Stimulated activated CD4-positive, alpha-beta T cell treated with anti-CD3 and anti-CD28 coated beads, TNF-alpha, amount 100 ng/mL, for 48 hours (primary cell): Measurements from ENCODE around the gene E2F4.

Experiments
- DNase-seq, 3 donors: peaks; one replicate each; pipeline ENCODE4 v3.0.0-alpha.2; 2020; ENCODE audit warnings: low read depth in 3 of 3

E2F4 gene

DNA sequence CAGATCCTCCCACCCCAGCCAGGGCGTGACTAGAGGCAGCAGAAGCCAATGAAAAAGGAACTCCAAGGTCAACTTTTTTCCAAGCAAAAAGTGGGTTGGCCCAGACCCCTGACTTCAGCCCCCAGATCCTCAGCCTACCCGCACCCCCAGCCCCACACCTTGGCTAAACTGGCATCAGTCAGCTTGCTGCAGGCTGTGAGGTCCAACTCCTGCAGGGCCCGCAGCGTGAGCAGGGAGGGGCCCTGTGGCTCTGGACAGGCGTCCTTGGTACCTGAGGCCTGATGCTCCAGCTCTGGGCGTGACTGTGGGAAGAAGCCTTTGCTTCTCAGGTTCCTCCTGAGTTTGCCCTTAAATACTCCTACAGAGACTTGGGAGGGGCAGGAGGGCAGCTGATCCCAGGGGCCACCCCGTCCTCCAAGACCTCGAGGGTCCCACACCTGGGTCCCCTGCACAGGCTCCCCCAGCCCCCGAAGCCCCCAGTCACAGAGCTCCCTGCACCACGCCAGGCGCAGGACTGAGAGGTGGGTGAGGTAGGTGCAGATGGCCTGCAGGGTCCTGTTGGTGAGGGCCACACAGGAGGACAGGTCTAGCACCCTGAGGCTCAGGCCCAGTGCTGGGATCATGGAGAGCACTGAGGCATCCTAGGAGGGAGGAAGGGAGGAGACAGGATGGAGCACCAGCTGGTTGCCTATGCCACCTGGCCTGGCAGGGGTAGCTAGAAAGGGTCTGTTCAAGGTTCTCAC is 16.4 kb downstream of the E2F4 start:
- no peak for DNase-seq

DNA sequence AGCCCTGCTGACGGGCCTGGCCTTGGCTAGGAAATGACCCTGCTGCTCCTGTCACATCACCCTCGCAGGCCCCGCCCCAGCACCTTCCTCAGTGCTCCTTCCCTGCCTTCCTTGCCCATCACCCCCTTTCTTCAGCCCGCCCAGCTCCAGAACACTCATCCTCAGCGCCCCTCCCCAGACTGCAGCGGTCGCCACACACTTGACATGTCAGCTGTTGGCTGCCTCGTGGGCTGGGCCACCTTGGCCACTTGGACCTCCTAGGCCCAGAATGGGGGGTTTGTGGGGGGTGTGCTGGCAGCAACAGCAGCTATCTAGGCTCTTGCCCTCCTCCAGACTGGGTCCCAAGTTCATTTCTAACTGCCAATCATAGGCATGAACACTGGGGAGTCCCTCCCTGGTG is 17.6 kb downstream of the E2F4 start:
- DNase-seq, result no peak

DNA sequence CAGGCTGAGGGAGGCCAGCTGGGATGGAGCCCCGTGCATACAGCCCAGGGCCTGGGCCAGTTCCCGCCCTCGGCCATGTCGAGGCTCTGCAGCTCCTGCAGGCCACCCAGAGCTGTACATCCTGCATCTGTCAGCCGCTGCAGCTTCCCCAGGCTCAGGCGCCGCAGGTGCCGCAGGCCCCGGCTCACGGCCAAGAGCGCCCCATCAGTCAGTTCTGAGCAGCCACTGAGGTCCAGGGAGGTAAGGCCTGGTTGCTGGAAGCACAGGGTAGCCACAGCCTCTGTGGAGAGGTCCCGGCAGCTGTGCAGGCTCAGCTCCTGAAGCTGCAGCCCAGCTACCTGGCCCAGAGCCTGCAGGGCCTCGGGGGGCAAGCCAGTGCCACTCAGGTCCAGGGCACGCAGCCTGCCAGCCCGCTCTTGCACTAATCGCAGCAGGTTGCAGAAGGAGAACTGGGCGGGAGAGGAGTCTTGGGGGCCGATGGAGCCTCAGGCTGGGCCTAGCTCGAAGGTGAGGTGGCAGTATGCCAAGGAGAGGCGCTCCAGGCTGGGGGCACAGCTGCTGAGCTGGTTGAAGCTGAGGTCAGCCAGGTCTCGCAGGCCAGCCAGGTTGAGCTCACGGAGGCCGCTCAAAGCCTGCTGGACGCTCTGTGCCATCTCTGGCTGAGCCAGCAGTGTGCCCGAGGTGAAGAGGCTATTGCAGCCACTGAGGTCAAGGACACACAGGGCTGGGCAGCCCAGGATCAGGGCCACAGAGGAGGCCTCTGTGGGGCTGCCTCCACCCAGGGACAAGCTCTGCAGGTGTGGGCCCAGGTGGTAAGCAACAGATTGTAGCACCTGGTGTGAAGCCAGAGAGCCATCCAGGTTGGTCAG is 18.3 kb downstream of the E2F4 start:
- DNase-seq, result no peak

DNA sequence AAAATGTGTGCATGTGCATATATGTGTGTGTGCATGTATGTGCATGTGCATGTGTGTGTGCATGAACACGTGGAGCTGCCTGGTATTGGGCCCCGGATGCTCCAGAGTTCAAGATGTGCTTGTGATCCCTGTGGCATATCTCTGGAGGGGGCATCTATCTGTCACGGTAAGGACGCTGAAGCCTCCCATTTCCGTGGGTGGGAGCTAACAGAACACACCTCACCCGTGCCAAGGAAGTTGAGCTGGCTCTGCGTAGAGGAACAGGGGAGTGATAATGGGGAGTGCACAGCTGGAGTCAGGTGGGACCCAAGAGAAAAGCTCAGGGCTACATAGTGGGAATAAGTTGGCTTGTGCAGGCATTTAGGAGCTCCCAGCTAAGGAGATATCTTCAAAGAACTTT is 19.7 kb downstream of the E2F4 start:
- DNase-seq, result no peak

DNA sequence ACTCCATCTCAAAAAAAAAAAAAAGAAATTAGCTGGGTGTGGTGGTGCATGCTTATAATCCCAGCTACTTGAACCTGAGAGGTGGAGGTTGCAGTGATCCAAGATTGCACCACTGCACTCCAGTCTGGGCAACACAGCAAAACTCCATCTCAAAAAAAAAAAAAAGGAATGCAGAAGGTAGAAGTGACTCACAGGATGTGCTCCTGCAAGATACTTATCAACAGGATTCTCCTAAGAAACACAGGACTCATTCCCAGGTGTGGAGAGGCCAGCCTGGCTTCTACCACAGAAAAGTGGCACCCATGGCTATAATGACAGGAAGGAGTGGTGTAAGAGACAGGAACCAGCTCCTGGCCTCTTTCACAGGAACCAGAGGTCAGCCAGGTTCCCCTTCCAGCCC is 20.8 kb downstream of the E2F4 start:
- DNase-seq, result no peak

DNA sequence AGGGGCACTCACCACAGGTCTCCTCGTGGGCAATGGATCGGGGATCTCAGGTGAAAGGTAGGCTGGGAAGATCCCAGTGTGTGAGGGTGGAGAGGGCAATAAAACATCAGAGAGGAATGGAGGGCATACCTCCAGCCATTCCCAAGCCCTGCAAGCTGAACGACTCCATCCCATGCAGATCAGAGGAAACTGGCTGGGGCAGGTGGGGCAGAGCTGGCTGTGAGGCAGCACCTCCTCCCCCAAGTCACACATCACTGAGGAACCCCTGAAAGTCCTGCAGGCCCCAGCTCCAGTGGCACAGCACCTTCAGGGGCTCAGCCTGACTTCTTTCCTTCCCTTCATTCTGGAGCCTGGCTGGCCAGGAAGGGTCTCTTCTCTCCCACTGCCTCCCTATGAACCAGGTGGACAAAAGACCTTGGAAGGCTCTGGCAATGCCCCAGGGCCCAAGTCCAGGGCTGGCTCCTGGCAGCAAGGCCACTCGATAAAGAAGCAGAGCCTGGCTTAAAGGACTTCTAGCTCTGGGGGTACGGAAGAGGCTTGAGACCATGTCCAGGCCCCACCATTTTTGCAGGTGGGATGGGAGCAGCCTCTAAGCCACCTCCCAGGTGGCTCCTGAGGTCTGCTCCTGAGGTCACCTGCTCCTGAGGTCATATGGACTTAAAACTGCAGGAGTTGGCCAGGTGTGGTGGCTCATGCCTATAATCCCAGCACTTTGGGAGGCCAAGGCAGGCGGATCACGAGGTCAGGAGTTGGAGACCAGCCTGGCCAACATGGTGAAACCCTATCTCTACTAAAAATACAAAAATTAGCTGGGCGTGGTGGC is 21.5 kb downstream of the E2F4 start:
- no peak for DNase-seq

DNA sequence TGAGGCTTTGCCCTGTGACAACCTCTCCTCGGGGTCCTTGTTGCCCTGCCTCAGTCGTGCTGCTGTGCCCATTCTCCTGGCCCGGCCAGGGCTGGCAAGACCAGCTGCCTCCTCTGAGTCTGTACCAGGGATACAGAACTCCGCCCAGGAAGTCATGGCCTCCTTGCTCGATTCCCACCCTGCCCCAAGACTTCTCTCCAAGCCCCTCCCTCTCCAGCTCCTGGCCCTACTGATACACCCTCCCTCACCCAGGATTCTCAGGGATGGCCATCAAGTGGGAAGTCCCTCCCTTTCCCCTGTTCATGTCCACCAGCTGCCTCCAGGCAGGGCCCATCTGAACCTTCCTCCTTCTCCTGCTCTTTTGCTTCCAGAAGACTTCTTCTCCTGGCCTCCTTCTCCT is 23.8 kb downstream of the E2F4 start:
- DNase-seq, result no peak

DNA sequence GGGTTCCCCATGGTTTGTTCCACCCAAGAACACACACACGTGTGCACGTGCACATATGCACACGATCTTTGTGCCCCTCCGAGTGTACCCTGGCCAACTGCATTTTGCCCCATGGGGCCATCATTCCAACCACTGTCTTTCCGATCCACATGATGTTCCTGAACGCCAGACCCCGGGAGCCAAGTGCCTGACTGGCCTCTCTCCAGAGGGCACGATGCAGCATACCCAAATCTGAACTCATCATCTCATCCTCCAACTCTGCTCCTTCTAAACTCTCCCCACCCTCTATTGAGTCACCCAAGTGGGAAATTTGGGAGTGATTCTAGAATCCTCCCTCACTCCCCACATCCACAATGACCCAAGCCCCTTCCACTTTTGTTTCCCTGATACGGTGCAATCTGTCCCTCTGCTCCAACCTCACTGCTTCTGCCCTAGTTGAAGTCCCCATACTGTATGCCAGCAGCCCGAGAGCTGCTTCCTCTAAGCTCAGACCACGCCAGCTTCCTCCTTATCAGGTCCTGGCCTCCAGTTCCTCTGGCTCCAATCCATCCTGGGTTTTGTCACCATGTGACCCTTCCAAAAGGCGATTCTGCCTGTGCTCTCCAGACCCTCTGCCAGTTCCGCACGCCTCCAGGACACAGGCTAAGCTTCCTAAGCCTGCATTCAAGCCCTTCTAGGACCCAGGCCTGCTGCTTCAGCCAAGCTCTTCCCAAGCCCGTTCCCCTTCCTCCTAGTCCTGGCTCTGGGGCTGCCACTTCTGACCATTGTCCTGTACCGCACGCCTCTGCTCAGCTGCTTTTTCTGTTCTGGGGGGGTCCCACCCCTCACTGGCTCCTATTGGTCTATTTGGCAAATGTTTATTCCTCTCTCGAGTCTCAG is 24.9 kb downstream of the E2F4 start:
- no peak for DNase-seq

DNA sequence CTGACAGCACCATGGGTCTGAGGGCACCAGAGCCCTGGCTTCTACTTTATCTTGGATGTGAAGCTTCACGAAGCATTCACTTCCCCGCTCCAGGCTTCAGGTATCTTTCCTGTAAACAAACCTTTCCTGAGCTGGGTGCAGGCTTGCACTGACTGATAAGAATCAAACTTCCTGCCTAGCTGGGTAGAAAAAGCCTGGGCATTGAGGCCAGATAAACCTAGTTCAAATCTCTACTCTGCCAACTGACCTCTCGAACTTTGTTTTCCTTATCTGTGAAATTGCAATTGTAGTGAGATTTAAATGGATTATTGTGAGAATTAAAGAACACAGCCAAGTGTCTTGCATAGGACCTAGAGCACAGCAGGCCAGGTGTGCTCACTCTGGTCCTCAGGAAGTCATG is 32.0 kb downstream of the E2F4 start:
- DNase-seq, result no peak

DNA sequence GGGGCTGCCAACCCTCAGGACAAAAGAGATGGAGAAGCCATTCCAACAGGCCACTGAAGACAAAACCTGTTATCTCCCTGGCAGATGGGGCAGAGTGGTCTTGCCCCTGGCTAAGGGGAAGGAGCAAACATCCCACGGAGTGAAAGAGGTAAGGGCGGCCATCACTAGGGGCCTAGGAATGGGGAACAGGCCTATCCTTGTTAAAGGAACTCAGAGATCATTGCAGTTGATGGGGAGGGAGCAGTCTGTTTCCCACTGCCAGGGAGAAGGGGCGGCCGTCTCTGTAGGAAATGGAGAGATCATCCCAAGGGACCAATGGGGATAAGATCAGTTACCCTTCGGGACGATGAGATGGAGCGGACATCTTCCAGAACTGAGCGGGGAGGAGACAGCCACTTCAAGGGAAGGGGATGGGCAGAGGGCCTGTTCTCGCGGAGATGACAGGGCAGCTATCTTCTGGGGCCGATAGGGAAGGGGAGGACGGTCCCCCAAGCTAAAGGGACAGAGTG is 34.4 kb downstream of the E2F4 start:
- no peak for DNase-seq

DNA sequence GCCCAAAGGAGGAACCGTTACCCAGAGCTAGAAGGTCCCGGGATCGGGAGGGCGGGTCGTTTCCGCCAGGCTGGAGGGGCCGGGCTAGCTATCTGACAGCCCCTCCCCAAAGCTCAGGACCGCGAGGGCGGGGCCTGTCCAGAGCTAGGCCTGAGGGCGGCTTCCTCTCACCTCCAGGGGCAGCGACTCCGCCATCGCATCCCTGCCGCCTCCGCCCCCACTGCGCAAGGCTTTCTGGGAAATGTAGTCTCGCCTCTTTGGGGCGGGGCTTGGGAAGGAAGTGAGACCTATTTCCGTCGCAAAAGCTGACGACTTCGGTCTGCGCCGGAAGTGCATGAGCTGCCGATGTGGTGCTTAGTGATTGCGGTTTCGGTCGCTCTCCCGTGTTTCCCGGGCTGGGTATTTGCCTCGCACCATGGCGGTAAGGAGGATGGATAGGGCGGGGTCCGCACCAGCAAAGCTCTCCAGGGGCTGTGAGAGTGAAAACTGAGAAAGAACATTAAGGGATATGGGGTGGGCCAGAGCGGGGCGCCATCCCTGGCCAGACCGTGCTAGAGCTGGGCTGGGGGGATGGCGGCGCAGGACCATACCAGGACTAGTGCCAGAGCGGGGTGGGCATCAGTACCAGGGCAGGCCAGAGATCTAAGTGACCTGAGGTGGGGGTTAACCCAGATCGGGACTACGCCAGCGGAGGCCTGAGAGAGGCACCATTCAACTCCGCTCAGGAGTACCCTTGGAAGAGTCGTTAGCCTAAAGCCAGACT is 35.0 kb downstream of the E2F4 start, which contains the start of gene TMEM208:
Gene TMEM208 (plus strand): TSS at position 327 of the 763 bp plus-strand sequence. CDS start 89 bp downstream, at position 416.
- peak; percentile 97 to 99 (median 98) for DNase-seq

DNA sequence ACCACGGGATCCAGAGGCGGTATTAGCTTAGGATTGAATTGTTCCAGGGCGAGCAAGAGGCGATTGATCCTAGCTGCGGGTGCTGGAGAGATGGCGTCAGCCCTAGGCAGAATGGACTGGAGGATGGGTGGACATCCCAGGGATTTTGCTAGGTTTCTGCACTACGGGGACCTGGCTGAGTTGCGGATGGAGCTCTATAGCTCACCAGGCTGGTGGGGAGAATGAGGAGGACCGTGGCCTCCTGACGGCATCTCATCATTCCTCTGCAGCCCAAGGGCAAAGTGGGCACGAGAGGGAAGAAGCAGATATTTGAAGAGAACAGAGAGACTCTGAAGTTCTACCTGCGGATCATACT is 35.6 kb downstream of the E2F4 start:
- DNase-seq, result no peak

DNA sequence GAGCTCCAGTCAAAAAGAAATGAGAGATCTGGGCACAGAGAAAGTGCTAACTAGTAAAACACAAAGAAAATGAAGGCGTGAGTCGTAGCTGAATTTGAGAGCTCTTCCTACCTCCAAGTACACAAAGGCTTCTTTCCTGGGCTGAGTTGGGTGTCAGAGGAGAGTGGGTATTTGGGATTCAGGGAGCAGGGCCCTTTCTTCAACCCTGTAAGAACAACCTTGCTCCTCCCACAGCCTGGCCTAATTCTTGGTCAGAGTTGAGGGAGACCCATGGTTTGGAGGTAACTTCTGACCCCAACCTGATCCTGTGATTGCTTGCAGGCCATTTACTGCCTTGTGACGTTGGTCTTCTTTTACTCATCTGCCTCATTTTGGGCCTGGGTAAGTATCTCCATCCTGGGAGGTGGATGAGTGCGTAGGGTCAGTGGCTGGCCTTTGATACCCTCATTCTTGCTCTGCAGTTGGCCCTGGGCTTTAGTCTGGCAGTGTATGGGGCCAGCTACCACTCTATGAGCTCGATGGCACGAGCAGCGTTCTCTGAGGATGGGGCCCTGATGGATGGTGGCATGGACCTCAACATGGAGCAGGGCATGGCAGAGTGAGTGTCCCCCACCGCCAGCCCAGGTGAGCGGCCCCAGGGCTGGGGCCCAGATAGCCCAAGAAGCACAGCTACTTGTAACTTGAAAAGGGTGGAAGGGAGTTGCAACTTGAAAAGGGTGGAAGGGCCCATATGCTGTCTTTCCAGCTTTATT is 36.3 kb downstream of the E2F4 start:
- DNase-seq, result no peak

DNA sequence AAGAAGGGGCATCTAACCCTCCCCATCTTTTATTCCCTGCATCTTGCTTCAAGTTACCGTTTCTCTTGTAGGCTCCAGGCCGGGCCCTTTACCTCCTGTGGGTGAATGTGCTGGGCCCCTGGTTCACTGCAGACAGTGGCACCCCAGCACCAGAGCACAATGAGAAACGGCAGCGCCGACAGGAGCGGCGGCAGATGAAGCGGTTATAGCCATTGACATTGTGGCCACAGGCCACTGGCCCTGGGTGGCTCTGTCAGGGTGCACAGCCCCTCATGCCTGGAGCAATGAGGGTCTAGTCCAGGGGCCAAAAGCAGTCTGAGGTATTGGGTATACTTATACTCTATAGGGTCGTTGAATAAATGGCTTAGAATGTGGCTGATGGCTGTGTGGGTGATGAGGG is 37.0 kb downstream of the E2F4 start:
- no peak for DNase-seq

DNA sequence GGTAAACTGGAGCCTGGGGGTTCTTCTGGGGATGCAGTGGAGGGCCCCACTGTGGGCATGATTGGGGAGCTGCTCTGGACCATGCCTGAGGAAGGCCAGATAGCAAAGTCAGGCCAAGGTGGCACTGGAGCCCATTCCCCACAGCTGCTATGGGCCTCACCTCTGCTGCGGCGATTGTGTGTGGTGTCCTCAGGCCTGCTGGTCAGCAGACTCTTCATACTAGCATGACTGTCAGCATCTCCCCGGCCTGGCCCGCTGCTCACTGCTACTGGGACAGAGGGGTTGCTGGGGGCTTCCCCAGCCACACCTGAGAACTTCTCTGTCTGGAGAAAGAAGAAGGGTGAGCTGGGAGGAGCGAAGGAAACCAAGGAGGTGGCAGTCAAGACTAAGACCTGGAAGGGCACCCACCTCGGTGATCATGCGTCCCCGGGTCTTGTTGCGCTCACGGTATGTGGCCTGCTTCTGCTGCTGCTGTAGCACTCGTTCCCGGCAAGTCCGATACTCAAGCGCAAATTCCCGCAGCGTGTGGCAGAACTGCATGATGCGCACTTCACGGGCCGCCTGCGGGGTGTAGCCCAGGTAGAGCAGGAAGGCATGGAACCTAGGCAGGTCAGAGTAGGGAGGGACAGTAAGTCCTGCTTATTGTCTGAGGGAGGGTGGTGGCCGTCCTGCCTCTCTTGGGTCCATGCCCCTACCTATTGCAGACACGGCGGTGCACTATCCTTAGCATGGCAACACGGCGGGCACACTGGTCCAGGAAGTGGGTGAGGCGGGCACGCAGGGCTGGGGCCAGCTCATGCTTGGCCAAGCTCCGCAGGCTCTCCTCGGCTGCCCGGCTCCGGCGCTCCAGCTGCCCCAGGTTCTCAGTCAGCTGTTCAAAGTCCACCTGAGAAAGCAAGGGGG is 38.2 kb downstream of the E2F4 start:
- no peak for DNase-seq

DNA sequence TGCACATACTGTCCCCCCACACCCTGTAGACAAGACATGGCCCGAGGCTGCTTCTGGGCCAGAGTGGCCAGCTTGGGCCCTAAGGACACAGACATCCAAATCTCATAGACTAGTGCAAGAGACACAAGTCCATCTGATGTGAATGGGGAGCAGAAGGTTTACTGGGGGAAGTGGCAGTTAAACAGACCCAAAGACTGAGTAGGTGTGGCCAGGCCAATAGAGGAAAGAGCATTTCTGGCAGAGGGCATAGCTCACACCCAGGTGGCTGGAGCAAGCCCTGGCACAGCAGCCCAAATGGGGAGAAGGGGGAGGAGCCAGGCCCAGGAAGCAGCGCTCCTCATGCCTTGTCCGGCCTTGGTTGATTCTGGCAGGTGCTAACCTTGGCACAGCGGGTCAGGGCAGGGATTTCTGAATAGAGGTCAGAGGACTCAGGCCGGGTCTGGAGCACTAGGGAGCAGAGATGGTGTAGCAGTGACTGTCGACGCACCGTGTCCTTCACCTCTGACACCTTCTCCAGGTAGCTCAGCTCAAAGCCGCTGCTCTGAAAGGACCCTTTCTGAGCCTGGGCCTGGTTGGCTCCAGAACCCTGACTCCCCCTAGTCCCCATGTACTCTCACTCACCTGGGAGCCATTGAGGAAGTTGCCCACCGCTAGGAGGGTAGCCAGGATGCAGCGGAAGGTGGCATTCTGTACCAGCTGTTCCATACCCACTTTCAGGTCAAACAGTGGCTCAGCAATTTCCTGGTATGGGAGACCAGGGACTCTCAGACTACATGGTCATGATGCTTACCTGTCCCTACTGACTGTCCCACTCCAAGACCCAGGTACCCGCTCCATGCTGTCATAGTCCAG is 39.1 kb downstream of the E2F4 start:
- DNase-seq, result no peak

DNA sequence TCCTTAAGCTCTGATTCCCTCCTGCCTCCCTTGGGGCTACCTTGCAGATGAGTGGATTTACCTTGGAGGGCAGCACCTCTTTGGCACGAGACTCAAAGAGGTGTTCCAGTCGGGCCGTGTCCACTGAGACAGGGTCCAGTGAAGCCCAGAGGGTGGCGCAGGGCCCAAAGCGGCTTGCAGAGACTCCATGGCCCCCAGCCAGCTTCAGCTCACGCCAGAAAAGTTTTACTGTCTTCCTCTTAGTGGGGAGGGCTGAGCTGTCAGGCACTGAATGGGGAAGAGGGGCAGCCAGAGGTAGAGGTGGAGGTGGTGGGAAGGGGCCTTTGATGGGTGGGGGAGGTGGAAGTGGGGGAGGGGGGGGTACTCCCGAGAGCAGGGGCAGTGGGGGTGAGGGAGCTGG is 41.6 kb downstream of the E2F4 start:
- no peak for DNase-seq

DNA sequence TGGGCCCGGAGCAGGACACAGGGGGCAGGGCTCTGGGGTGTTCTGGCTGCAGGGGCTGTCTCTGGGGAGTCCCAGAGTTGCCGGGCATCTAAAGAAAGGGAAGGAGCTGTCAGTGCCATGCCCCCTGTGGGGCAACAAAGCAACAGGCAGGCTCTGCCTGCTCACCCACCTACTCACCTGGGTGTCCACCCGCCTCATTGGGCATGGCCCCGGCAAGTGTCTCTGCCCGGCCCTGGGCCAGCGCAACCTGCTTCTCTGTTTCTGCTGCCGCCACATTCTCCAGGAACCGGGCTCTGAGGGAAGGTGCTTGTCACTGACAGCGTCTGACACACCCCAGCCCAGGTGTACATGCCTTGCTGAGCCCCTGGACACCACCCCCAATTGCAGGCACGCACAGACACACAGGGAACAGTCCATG is 42.2 kb downstream of the E2F4 start:
- no peak for DNase-seq
